Spleen (tissue), 7 donors: ENCODE measurements around the gene SREBF1.

ENCODE experiments used
- CTCF ChIP-seq, 11 experiments: fragments of 200-600 bp in 7 of 11; fragments of 450-650 bp in 4 of 11; sonication (generic) in 4 of 11; IDR thresholded peaks in 8 of 11; conservative IDR thresholded peaks in 3 of 11; 1 replicate in 7 of 11; 2 replicates in 4 of 11; pipeline versions ENCODE4 v1.4.0 to v1.8.0; 2016 to 2021; ENCODE audit warnings: antibody characterized with exemption in 11 of 11, inconsistent platforms in 4 of 11, mild to moderate bottlenecking in 1 of 11
- POLR2A ChIP-seq, 3 donors: fragments of 450-650 bp; IDR thresholded peaks; one replicate each; pipeline ENCODE4 v1.5.1; 2017; ENCODE audit warnings: antibody characterized with exemption in 3 of 3, mild to moderate bottlenecking in 1 of 3
- POLR2AphosphoS5 ChIP-seq, 3 donors: sonication (generic); formaldehyde crosslinking; IDR thresholded peaks; one replicate each; pipeline ENCODE4 v1.5.1; 2017; ENCODE audit warnings: antibody characterized with exemption in 3 of 3
- donor health status: DM: no; HTN: no; CAD: no; lungs with moderate emphysema.
- donor health status: DM: no; HTN: no; CAD: no.
- donor health status: DM: no; HTN: no; CAD: no.

GRCh38 chr17:17874478-17874877 lies 37.7 kb upstream of the SREBF1 start:
- TF ChIP-seq CTCF (IDR thresholded peaks at IDR 0.05 in 8 of 11, conservative IDR thresholded peaks at IDR 0.05 in 3 of 11) (no peak), POLR2A (IDR thresholded peaks at IDR 0.05) (no peak), POLR2AphosphoS5 (IDR thresholded peaks at IDR 0.05) (no peak)
